Activated CD4-positive, alpha-beta memory T cell treated with anti-CD3 and anti-CD28 coated beads for 36 hours (primary cell): Measurements from ENCODE around the gene IVD. TPM values are rescaled to one million over a fixed set of nuclear protein-coding genes. Genes with fewer than 3 reads are reported as not detected.

Experiments used
- CTCF ChIA-PET: fragments of 350-600 bp; sonication (Branson Sonifier 250); formaldehyde crosslinking; loops from one replicate; lab custom pipeline; 2021; ENCODE audit warnings: antibody characterized with exemption, inconsistent platforms; lab: Charles Lee
- POLR2A ChIA-PET: fragments of 350-600 bp; sonication (Branson Sonifier 250); formaldehyde crosslinking; loops from one replicate; lab custom pipeline; 2021; ENCODE audit warnings: antibody characterized with exemption; lab: Charles Lee
- DNase-seq: peaks from one replicate; pipeline ENCODE4 v3.0.0-alpha.2; 2020
- H3K27ac Mint-ChIP-seq: one replicate; pipeline ENCODE4 v1.8.0; 2021; ENCODE audit warnings: mixed read lengths
- H3K27me3 Mint-ChIP-seq: one replicate; pipeline ENCODE4 v1.8.0; 2021; ENCODE audit warnings: mixed read lengths
- H3K36me3 Mint-ChIP-seq: one replicate; pipeline ENCODE4 v1.8.0; 2021; ENCODE audit warnings: mixed read lengths
- H3K4me1 Mint-ChIP-seq: one replicate; pipeline ENCODE4 v1.8.0; 2021; ENCODE audit warnings: low read depth, mixed read lengths
- H3K4me3 Mint-ChIP-seq: one replicate; pipeline ENCODE4 v1.8.0; 2021; ENCODE audit warnings: mild to moderate bottlenecking, mixed read lengths
- H3K9me3 Mint-ChIP-seq: one replicate; pipeline ENCODE4 v1.8.0; 2021; ENCODE audit warnings: mixed read lengths
- intact Hi-C: fragments of 100-400 bp; cut with micrococcal nuclease; formaldehyde crosslinking; loops from one replicate; pipeline ENCODE4 v1.15.1; 2023
- total RNA-seq, 2 experiments: library from RNA; stranded (reverse); gene quantifications; one replicate each; pipeline ENCODE4 v1.2.3, GENCODE V29; 2021

Gene IVD
- total RNA-seq = 10 to 100 TPM; 37.3 to 38.7 TPM

GRCh38 chr15:40405501-40406381 lies at the start of gene IVD:
Gene IVD, plus strand, starts transcription at chr15:40405795. Its CDS starts 33 bp downstream, at chr15:40405828.
- ChIA-PET POLR2A (interaction anchor here (1.0 to 1.8 kb wide), 6 partner anchors 11 to 98 kb away, joined by 3 to 6 read pairs (median 4); partner anchors contain the start of genes KNSTRN and PLCB2), CTCF (interaction anchor here (0.9 to 3.4 kb wide), 8 partner anchors 16 to 131 kb away, joined by 3 to 15 read pairs (median 4); partner anchors contain the start of gene PLCB2)
- Mint-ChIP-seq H3K36me3 (peaks cover 15% of the 10 kb centered on the region), H3K4me1 (peaks cover 49% of the 10 kb centered on the region), H3K27me3 (no peaks in the 10 kb centered on the region), H3K9me3 (no peaks in the 10 kb centered on the region), H3K4me3 (peak within 1 kb of the TSS; percentile 69), H3K27ac (peak within 1 kb of the TSS; percentile 65)
- peak; percentile 95 for DNase-seq
- intact Hi-C loops = loop anchor here (1.0 to 10.0 kb wide), 4 partner anchors 23 to 289 kb away; partner anchors contain the start of genes BAHD1, KNSTRN and RAD51

- intact Hi-C loops = loop anchor here (5.0 kb wide), 1 partner anchor 34 kb away; the partner anchor contains the start of gene INAFM2
- POLR2A ChIA-PET = no interaction called here
- Mint-ChIP-seq H3K4me1 (peaks cover 5% of the 10 kb centered on the region), H3K9me3 (no peaks in the 10 kb centered on the region), H3K4me3 (no peak overlapping the region), H3K27me3 (no peaks in the 10 kb centered on the region), H3K27ac (no peak overlapping the region), H3K36me3 (no peaks in the 10 kb centered on the region)
- CTCF ChIA-PET = interaction anchor here (0.7 to 3.3 kb wide), 7 partner anchors 10 to 73 kb away, joined by 3 to 21 read pairs (median 6); partner anchors contain the start of gene ANKRD63
- no peak for DNase-seq
Observed at GRCh38 chr15:40355976-40356585, 49.5 kb upstream of the IVD start.

- no peak overlapping the region for H3K4me3 Mint-ChIP-seq
- H3K36me3 Mint-ChIP-seq = no peaks in the 10 kb centered on the region
- no peaks in the 10 kb centered on the region for H3K27me3 Mint-ChIP-seq
- H3K9me3 Mint-ChIP-seq = no peaks in the 10 kb centered on the region
- DNase-seq = no peak
- CTCF ChIA-PET = interaction anchor here (1.0 to 3.3 kb wide), 7 partner anchors 11 to 232 kb away, joined by 3 to 21 read pairs (median 5); partner anchors contain the start of gene CCDC9B
- intact Hi-C loops = loop anchor here (5.0 kb wide), 1 partner anchor 35 kb away; the partner anchor contains the start of gene INAFM2
- POLR2A ChIA-PET = interaction anchor here (0.9 kb wide), 1 partner anchor 564 kb away, joined by 3 read pairs; no protein-coding TSS in a partner anchor
- peaks cover 5% of the 10 kb centered on the region for H3K4me1 Mint-ChIP-seq
- H3K27ac Mint-ChIP-seq = no peak overlapping the region
Observed at GRCh38 chr15:40357246-40357645, 48.3 kb upstream of the IVD start.

GRCh38 chr15:40357723-40358470 lies 47.7 kb upstream of the IVD start, which contains the start of gene DISP2:
Gene DISP2, plus strand, starts transcription at chr15:40358219. Its CDS starts 103 bp downstream, at chr15:40358322.
- H3K4me3 Mint-ChIP-seq = peak within 1 kb of the TSS; percentile 74
- peaks cover 5% of the 10 kb centered on the region for H3K4me1 Mint-ChIP-seq
- DNase-seq = peak; percentile 94
- no peaks in the 10 kb centered on the region for H3K36me3 Mint-ChIP-seq
- ChIA-PET POLR2A (interaction anchor here (0.9 kb wide), 1 partner anchor 565 kb away, joined by 3 read pairs; no protein-coding TSS in a partner anchor), CTCF (interaction anchor here (1.0 to 3.3 kb wide), 7 partner anchors 10 to 232 kb away, joined by 3 to 21 read pairs (median 5); partner anchors contain the start of gene CCDC9B)
- H3K27ac Mint-ChIP-seq = no peak within 1 kb of the TSS
- no peaks in the 10 kb centered on the region for H3K9me3 Mint-ChIP-seq
- intact Hi-C loops = loop anchor here (1.0 to 5.0 kb wide), 2 partner anchors 10 to 36 kb away; partner anchors contain the start of gene INAFM2
- H3K27me3 Mint-ChIP-seq = no peaks in the 10 kb centered on the region

- intact Hi-C loops = loop anchor here (1.0 to 5.0 kb wide), 2 partner anchors 10 to 36 kb away; partner anchors contain the start of gene INAFM2
- POLR2A ChIA-PET = no interaction called here
- peak; percentile 39 for DNase-seq
- H3K36me3 Mint-ChIP-seq = no peaks in the 10 kb centered on the region
- CTCF ChIA-PET = interaction anchor here (1.8 to 3.3 kb wide), 3 partner anchors 10 to 21 kb away, joined by 11 to 21 read pairs (median 15); no protein-coding TSS in a partner anchor
- H3K9me3 Mint-ChIP-seq = no peaks in the 10 kb centered on the region
- H3K4me1 Mint-ChIP-seq = peaks cover 5% of the 10 kb centered on the region
- H3K4me3 Mint-ChIP-seq = peak overlapping the region; percentile 68
- no peaks in the 10 kb centered on the region for H3K27me3 Mint-ChIP-seq
- H3K27ac Mint-ChIP-seq = no peak overlapping the region
Observed at GRCh38 chr15:40358471-40359353, 46.9 kb upstream of the IVD start.

- intact Hi-C loops = no loop called here
- ChIA-PET POLR2A (no interaction called here), CTCF (interaction anchor here (0.8 kb wide), 1 partner anchor 22 kb away, joined by 3 read pairs; no protein-coding TSS in a partner anchor)
- Mint-ChIP-seq H3K4me3 (no peak overlapping the region), H3K36me3 (no peaks in the 10 kb centered on the region), H3K27me3 (no peaks in the 10 kb centered on the region), H3K9me3 (no peaks in the 10 kb centered on the region), H3K27ac (no peak overlapping the region), H3K4me1 (peaks cover 5% of the 10 kb centered on the region)
- DNase-seq = no peak
Observed at GRCh38 chr15:40360015-40360414, 45.6 kb upstream of the IVD start.

GRCh38 chr15:40361640-40362039 lies 44.0 kb upstream of the IVD start:
- no peak for DNase-seq

GRCh38 chr15:40363611-40364010 lies 42.0 kb upstream of the IVD start:
- POLR2A ChIA-PET = no interaction called here
- DNase-seq = no peak
- H3K4me3 Mint-ChIP-seq = no peak overlapping the region
- no peak overlapping the region for H3K27ac Mint-ChIP-seq
- CTCF ChIA-PET = interaction anchor here (0.7 kb wide), 1 partner anchor 24 kb away, joined by 3 read pairs; no protein-coding TSS in a partner anchor
- H3K4me1 Mint-ChIP-seq = peaks cover 20% of the 10 kb centered on the region
- H3K27me3 Mint-ChIP-seq = no peaks in the 10 kb centered on the region
- no peaks in the 10 kb centered on the region for H3K9me3 Mint-ChIP-seq
- intact Hi-C loops = no loop called here
- H3K36me3 Mint-ChIP-seq = no peaks in the 10 kb centered on the region

More at GRCh38 chr15:40361640-40362039, 44.0 kb upstream of the IVD start:
- intact Hi-C loops = no loop called here
- Mint-ChIP-seq H3K4me1 (peaks cover 9% of the 10 kb centered on the region), H3K27me3 (no peaks in the 10 kb centered on the region), H3K36me3 (no peaks in the 10 kb centered on the region), H3K9me3 (no peaks in the 10 kb centered on the region), H3K27ac (no peak overlapping the region), H3K4me3 (no peak overlapping the region)
- POLR2A ChIA-PET = no interaction called here
- CTCF ChIA-PET = no interaction called here

- Mint-ChIP-seq H3K9me3 (no peaks in the 10 kb centered on the region), H3K4me1 (peaks cover 16% of the 10 kb centered on the region), H3K36me3 (no peaks in the 10 kb centered on the region), H3K27ac (no peak overlapping the region), H3K27me3 (no peaks in the 10 kb centered on the region), H3K4me3 (no peak overlapping the region)
- intact Hi-C loops = no loop called here
- POLR2A ChIA-PET = no interaction called here
- CTCF ChIA-PET = no interaction called here
- no peak for DNase-seq
Observed at GRCh38 chr15:40364251-40364650, 41.3 kb upstream of the IVD start.

GRCh38 chr15:40365016-40365415 lies 40.6 kb upstream of the IVD start:
- POLR2A ChIA-PET = no interaction called here
- intact Hi-C loops = loop anchor here (5.0 kb wide), 1 partner anchor 72 kb away; no protein-coding TSS in a partner anchor
- H3K27me3 Mint-ChIP-seq = no peaks in the 10 kb centered on the region

More at GRCh38 chr15:40365016-40365415, 40.6 kb upstream of the IVD start:
- H3K9me3 Mint-ChIP-seq = no peaks in the 10 kb centered on the region
- CTCF ChIA-PET = interaction anchor here (1.0 to 5.2 kb wide), 3 partner anchors 23 to 57 kb away, joined by 4 to 49 read pairs (median 15); partner anchors contain the start of gene CCDC9B
- H3K4me3 Mint-ChIP-seq = no peak overlapping the region
- no peak overlapping the region for H3K27ac Mint-ChIP-seq
- H3K36me3 Mint-ChIP-seq = no peaks in the 10 kb centered on the region
- no peak for DNase-seq
- peaks cover 16% of the 10 kb centered on the region for H3K4me1 Mint-ChIP-seq
